ENCODE data around the gene EPS8L2. TPM values are rescaled to one million over a fixed set of nuclear protein-coding genes. Genes with fewer than 3 reads are reported as not detected.

EPS8L2 gene
- total and polyA plus RNA-seq, 4 donors, result 24.4 to 138 (median 62.7) TPM

GRCh38 chr11:767238-767637 lies 61.2 kb downstream of the EPS8L2 start:
- H3K4me1 ChIP-seq (ENCODE audit: control insufficient read depth in 4 of 4, insufficient read depth in 4 of 4, low read length in 3 of 4), result peaks cover 0 to 6% (median 6%) of the 10 kb centered on the region in 4 donors
- no peak for DNase-seq (ENCODE audit: low spot score)
- 95% methylated on average over 11 of the region's 11 CpGs for WGBS
- no peak overlapping the region for H3K27ac ChIP-seq (ENCODE audit: low read depth in 1 of 2, low read length in 2 of 2)
- no peaks in the 10 kb centered on the region for H3K27me3 ChIP-seq (ENCODE audit: control insufficient read depth in 4 of 4, insufficient read depth in 4 of 4, low read length in 3 of 4)
- no peak for TF ChIP-seq FOXA2 (IDR thresholded peaks at IDR 0.05)
- no peak for TF ChIP-seq RAD21 (IDR thresholded peaks at IDR 0.05)
- TF ChIP-seq REST (IDR thresholded peaks at IDR 0.05), result no peak
- no peak for TF ChIP-seq HNF4A (conservative IDR thresholded peaks at IDR 0.05)
- TF ChIP-seq TAF1 (conservative IDR thresholded peaks at IDR 0.05), result no peak
- TF ChIP-seq JUND (IDR thresholded peaks at IDR 0.05), result no peak
- no peak for TF ChIP-seq HNF4G (IDR thresholded peaks at IDR 0.05)
- TF ChIP-seq SP1 (IDR thresholded peaks at IDR 0.05), result no peak
- TF ChIP-seq GABPA (IDR thresholded peaks at IDR 0.05 in 1 of 2, conservative IDR thresholded peaks at IDR 0.05 in 1 of 2), result no peak
- no peak for TF ChIP-seq ATF3 (IDR thresholded peaks at IDR 0.05)
- TF ChIP-seq RXRA (IDR thresholded peaks at IDR 0.05), result no peak
- TF ChIP-seq MAX (IDR thresholded peaks at IDR 0.05), result no peak
- TF ChIP-seq NR2F2 (IDR thresholded peaks at IDR 0.05), result no peak
- no peak for TF ChIP-seq FOXA1 (IDR thresholded peaks at IDR 0.05)
- no peak for TF ChIP-seq YY1 (IDR thresholded peaks at IDR 0.05)
- no peak for TF ChIP-seq ZBTB33 (IDR thresholded peaks at IDR 0.05)
- TF ChIP-seq CTCF (IDR thresholded peaks at IDR 0.05; ENCODE audit: low read depth, low read length, missing input control), result no peak
- TF ChIP-seq EGR1 (IDR thresholded peaks at IDR 0.05; ENCODE audit: low read depth in 2 of 2), result no peak
- H3K36me3 ChIP-seq (ENCODE audit: control insufficient read depth in 4 of 4, insufficient read depth in 3 of 4, low read depth in 1 of 4, low read length in 3 of 4), result peaks cover 17 to 51% (median 22%) of the 10 kb centered on the region in 4 donors
- H3K9me3 ChIP-seq (ENCODE audit: control insufficient read depth in 4 of 4, low read length in 3 of 4), result no peaks in the 10 kb centered on the region
- H3K4me3 ChIP-seq (ENCODE audit: low read depth in 1 of 3, low read length in 3 of 3), result no peak overlapping the region
- no peak overlapping the region for H3K9ac ChIP-seq (ENCODE audit: low read depth in 1 of 2, low read length in 2 of 2)
